B cell (primary cell): ENCODE data around the gene TMEM30B.
"Not testable (repeated sequence)": the region's sequence is repeated elsewhere in the genome, so short reads cannot be mapped to it uniquely, and the experiment has no call there.

ENCODE experiments used
- EZH2 ChIP-seq: IDR thresholded peaks from 2 replicates; pipeline ENCODE4 v1.6.1; 2012; ENCODE audit warnings: borderline replicate concordance, low read depth, mild to moderate bottlenecking, moderate library complexity, low read length; ENCODE audit not compliant: insufficient read depth, poor library complexity, severe bottlenecking
- TF ChIP-seq, protein P1 (sequence below): fragments of 200-600 bp; IDR thresholded peaks from one replicate; pipeline ENCODE4 v1.8.0; 2022; ENCODE audit warnings: antibody characterized with exemption, mild to moderate bottlenecking

DNA sequence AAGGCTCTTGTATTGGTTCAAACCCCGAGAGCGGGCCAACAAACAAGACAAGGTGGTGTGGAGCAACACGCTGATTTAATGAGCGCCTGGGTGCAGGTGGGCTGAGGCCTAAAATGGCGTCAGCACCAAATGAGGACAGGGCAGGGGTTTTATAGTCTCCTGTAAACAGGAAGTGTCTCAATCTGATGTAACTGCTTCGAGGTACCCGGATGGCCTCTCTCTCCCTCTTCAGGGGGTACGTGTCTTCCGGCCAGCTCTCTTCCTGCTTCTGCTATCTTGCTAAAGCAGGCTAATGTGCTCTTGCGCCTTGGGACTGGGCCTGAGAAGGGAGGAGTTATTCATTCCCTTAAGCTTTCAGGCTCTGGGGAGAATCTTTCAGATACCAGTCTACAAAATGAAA is 41.9 kb downstream of the TMEM30B start:
- TF ChIP-seq, protein P1, sequence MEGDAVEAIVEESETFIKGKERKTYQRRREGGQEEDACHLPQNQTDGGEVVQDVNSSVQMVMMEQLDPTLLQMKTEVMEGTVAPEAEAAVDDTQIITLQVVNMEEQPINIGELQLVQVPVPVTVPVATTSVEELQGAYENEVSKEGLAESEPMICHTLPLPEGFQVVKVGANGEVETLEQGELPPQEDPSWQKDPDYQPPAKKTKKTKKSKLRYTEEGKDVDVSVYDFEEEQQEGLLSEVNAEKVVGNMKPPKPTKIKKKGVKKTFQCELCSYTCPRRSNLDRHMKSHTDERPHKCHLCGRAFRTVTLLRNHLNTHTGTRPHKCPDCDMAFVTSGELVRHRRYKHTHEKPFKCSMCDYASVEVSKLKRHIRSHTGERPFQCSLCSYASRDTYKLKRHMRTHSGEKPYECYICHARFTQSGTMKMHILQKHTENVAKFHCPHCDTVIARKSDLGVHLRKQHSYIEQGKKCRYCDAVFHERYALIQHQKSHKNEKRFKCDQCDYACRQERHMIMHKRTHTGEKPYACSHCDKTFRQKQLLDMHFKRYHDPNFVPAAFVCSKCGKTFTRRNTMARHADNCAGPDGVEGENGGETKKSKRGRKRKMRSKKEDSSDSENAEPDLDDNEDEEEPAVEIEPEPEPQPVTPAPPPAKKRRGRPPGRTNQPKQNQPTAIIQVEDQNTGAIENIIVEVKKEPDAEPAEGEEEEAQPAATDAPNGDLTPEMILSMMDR, result not testable (repeated sequence)
- not testable (repeated sequence) for TF ChIP-seq EZH2
